Measurements from ENCODE around the gene YPEL2. TPM values are rescaled to one million over a fixed set of nuclear protein-coding genes. Genes with fewer than 3 reads are reported as not detected.

Gene YPEL2
- total RNA-seq, 1 donor from 2014 or later: 16.7 TPM

DNA sequence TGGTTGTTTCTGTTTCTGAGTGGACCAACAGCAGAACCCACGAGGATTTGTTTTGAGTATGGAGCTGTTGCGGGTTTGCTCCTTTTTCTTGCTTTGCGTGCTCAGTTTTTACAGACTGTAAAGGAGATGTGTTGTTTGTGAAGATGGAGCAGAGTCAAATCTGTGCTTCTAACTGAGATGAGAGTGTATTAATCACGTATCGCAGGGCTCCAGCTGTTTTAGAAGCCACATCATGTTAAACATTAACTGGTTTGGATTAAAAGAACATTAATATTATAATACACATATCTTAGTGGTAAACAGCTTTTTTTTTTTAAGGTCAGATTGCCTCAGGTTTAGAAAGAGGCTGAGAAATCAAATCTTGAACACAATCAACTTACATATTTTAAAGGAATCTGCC is 69.4 kb downstream of the YPEL2 start:
- H3K4me1 ChIP-seq: peaks cover 11% of the 10 kb centered on the region
- intact Hi-C loops (cut with DNase I): no loop called here
- H3K4me3 ChIP-seq: peak overlapping the region in 1 of 2 donors; percentile 8
- H3K9me3 ChIP-seq: no peaks in the 10 kb centered on the region
- H3K27me3 ChIP-seq: no peaks in the 10 kb centered on the region
- peaks cover 0 to 21% of the 10 kb centered on the region in 2 donors for H3K36me3 ChIP-seq
- no peak for DNase-seq (ENCODE audit: extremely low spot score in 2 of 2)
- peak overlapping the region; percentile 15 for H3K27ac ChIP-seq
- TF ChIP-seq POLR2AphosphoS5 (IDR thresholded peaks at IDR 0.05; ENCODE audit: insufficient read depth in 1 of 2, low read depth in 1 of 2) (no peak), POLR2A (IDR thresholded peaks at IDR 0.05) (no peak)
- TF ChIP-seq, protein P1, sequence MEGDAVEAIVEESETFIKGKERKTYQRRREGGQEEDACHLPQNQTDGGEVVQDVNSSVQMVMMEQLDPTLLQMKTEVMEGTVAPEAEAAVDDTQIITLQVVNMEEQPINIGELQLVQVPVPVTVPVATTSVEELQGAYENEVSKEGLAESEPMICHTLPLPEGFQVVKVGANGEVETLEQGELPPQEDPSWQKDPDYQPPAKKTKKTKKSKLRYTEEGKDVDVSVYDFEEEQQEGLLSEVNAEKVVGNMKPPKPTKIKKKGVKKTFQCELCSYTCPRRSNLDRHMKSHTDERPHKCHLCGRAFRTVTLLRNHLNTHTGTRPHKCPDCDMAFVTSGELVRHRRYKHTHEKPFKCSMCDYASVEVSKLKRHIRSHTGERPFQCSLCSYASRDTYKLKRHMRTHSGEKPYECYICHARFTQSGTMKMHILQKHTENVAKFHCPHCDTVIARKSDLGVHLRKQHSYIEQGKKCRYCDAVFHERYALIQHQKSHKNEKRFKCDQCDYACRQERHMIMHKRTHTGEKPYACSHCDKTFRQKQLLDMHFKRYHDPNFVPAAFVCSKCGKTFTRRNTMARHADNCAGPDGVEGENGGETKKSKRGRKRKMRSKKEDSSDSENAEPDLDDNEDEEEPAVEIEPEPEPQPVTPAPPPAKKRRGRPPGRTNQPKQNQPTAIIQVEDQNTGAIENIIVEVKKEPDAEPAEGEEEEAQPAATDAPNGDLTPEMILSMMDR (IDR thresholded peaks at IDR 0.05): no peak

DNA sequence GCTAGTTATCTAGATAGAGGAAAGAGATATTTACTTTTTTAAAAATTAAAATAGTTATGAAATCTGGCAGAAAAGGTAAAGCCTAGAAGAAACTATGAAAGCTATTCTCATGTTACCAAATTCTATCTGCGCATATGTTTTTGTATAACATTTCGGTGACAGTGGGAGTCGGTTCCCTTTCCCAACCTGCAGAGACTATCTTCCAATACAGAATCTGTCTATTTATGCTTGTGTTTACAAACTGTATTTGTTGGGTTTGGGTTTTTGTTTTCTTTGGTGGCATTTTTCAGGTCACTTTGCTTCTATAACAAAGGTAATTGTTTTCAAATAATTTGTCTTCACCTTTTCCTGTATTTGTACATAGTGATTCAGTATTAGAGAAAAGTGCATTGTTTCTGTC is 69.8 kb downstream of the YPEL2 start:
- no peak overlapping the region for H3K4me3 ChIP-seq
- intact Hi-C loops (cut with DNase I): no loop called here
- H3K36me3 ChIP-seq: peaks cover 0 to 20% of the 10 kb centered on the region in 2 donors
- H3K9me3 ChIP-seq: no peaks in the 10 kb centered on the region
- TF ChIP-seq, protein P1 (IDR thresholded peaks at IDR 0.05): no peak
- TF ChIP-seq POLR2A (IDR thresholded peaks at IDR 0.05) (no peak), POLR2AphosphoS5 (IDR thresholded peaks at IDR 0.05; ENCODE audit: insufficient read depth in 1 of 2, low read depth in 1 of 2) (no peak)
- DNase-seq (ENCODE audit: extremely low spot score in 2 of 2): no peak
- H3K27ac ChIP-seq: peak overlapping the region; percentile 15
- H3K27me3 ChIP-seq: no peaks in the 10 kb centered on the region
- H3K4me1 ChIP-seq: peaks cover 15% of the 10 kb centered on the region

DNA sequence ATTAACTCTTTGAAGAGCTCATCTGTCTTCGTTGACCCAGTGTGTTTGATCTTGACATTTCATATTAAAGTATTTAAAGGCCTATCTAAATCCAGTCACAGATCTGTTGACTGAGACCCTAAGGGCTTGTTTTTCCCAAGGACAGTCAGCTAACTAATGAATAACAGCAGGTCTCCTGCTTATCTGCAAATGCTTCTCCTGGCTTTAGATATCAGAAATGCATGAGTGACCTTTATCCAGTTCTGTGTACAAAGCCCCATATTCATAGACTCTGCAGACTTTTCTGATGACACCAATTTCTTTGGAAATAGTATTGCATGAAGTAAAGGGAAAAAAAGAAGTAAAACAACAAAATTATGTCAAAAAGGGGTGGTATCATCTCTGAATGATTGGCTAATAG is 70.3 kb downstream of the YPEL2 start:
- DNase-seq (ENCODE audit: extremely low spot score in 2 of 2): no peak
- Histone ChIP-seq H3K27me3 (no peaks in the 10 kb centered on the region), H3K9me3 (no peaks in the 10 kb centered on the region), H3K4me1 (peaks cover 20% of the 10 kb centered on the region), H3K27ac (no peak overlapping the region), H3K36me3 (peaks cover 0 to 15% of the 10 kb centered on the region in 2 donors), H3K4me3 (no peak overlapping the region)
- intact Hi-C loops (cut with DNase I): no loop called here
- TF ChIP-seq POLR2A (IDR thresholded peaks at IDR 0.05) (no peak), POLR2AphosphoS5 (IDR thresholded peaks at IDR 0.05; ENCODE audit: insufficient read depth in 1 of 2, low read depth in 1 of 2) (no peak)
- TF ChIP-seq, protein P1 (IDR thresholded peaks at IDR 0.05): no peak

DNA sequence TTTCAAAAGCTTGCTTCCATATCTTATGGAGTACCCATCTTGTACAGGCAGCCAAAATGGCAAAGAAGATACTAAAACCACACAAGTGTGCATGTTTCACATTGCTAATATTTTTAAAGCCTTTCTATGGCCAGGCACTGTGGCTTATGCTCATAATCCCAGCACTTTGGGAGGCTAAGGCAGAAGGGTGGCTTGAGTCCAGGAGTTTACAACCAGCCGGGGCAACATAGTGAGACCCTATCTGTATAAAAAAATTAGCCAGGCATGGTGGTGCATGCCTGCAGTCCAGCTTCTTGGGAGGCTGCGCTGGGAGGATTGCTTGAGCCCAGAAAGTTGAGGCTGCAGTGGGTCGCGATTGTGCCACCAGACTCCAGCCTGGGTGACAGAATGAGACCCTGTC is 71.3 kb downstream of the YPEL2 start:
- TF ChIP-seq POLR2AphosphoS5 (IDR thresholded peaks at IDR 0.05; ENCODE audit: insufficient read depth in 1 of 2, low read depth in 1 of 2) (no peak), POLR2A (IDR thresholded peaks at IDR 0.05) (no peak)
- TF ChIP-seq, protein P1 (IDR thresholded peaks at IDR 0.05): no peak
- intact Hi-C loops (cut with DNase I): no loop called here

DNA sequence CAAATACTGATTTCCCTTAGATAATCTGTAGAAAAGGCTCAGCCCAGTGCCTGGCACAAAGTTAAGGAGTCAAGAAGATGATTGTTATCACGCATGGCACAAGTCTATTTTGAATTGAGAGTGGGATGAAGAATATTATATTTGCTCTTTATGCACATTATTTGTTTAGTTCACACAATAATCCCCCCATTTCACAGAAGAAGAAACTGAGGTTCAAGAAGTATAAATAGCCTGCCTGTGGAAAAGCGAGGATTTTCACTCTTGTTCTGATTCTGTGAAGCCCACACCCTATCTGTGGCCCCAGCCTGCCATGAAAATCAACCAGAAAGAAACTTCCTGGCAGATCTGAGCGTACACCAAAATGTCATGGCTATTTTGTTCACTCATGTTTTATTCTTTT is 73.0 kb downstream of the YPEL2 start:
- TF ChIP-seq, protein P1 (IDR thresholded peaks at IDR 0.05): no peak
- TF ChIP-seq POLR2A (IDR thresholded peaks at IDR 0.05) (no peak), POLR2AphosphoS5 (IDR thresholded peaks at IDR 0.05; ENCODE audit: insufficient read depth in 1 of 2, low read depth in 1 of 2) (no peak)
- peaks cover 27% of the 10 kb centered on the region for H3K4me1 ChIP-seq
- H3K36me3 ChIP-seq: no peaks in the 10 kb centered on the region
- H3K27ac ChIP-seq: no peak overlapping the region
- intact Hi-C loops (cut with DNase I): no loop called here
- H3K27me3 ChIP-seq: no peaks in the 10 kb centered on the region
- no peak for DNase-seq (ENCODE audit: extremely low spot score in 2 of 2)
- H3K9me3 ChIP-seq: no peaks in the 10 kb centered on the region
- no peak overlapping the region for H3K4me3 ChIP-seq

More for the DNA sequence above, 71.3 kb downstream of the YPEL2 start:
- H3K4me1 ChIP-seq: peaks cover 27% of the 10 kb centered on the region
- H3K27me3 ChIP-seq: no peaks in the 10 kb centered on the region
- H3K36me3 ChIP-seq: peaks cover 0 to 5% of the 10 kb centered on the region in 2 donors
- no peak for DNase-seq (ENCODE audit: extremely low spot score in 2 of 2)
- no peak overlapping the region for H3K27ac ChIP-seq
- H3K9me3 ChIP-seq: no peaks in the 10 kb centered on the region
- H3K4me3 ChIP-seq: no peak overlapping the region
